Activated CD4-positive, alpha-beta memory T cell treated with anti-CD3 and anti-CD28 coated beads, Interleukin-2, amount 10 ng/mL, durations not matched to agents 7 days and 5 days (primary cell): ENCODE data around the gene IFNGR2. TPM values are rescaled to one million over a fixed set of nuclear protein-coding genes. Genes with fewer than 3 reads are reported as not detected.

Experiments used
- CTCF ChIA-PET: fragments of 350-600 bp; sonication (Branson Sonifier 250); formaldehyde crosslinking; loops from one replicate; lab custom pipeline; 2021; ENCODE audit warnings: antibody characterized with exemption, inconsistent platforms; lab: Charles Lee
- POLR2A ChIA-PET: fragments of 350-600 bp; sonication (Branson Sonifier 250); formaldehyde crosslinking; loops from one replicate; lab custom pipeline; 2021; ENCODE audit warnings: antibody characterized with exemption; lab: Charles Lee
- DNase-seq: peaks from one replicate; pipeline ENCODE4 v3.0.0-alpha.2; 2020
- H3K27ac Mint-ChIP-seq: one replicate; pipeline ENCODE4 v1.8.0; 2021; ENCODE audit warnings: mild to moderate bottlenecking, mixed read lengths
- H3K27me3 Mint-ChIP-seq: one replicate; pipeline ENCODE4 v1.8.0; 2021; ENCODE audit warnings: mixed read lengths
- H3K36me3 Mint-ChIP-seq: one replicate; pipeline ENCODE4 v1.8.0; 2021; ENCODE audit warnings: low read depth, mixed read lengths
- H3K4me1 Mint-ChIP-seq: one replicate; pipeline ENCODE4 v1.8.0; 2021; ENCODE audit warnings: mixed read lengths
- H3K4me3 Mint-ChIP-seq: one replicate; pipeline ENCODE4 v1.8.0; 2021; ENCODE audit warnings: mild to moderate bottlenecking, mixed read lengths
- H3K9me3 Mint-ChIP-seq: one replicate; pipeline ENCODE4 v1.8.0; 2021; ENCODE audit warnings: mixed read lengths
- total RNA-seq, 2 experiments: library from RNA; stranded (reverse); gene quantifications; one replicate each; pipeline ENCODE4 v1.2.3, GENCODE V29; 2021

Gene IFNGR2
- total RNA-seq, 2 experiments from 2014 or later: 4.6 to 4.7 TPM

- Mint-ChIP-seq H3K4me1 (peaks cover 7% of the 10 kb centered on the region), H3K27ac (no peak overlapping the region), H3K9me3 (peaks cover 27% of the 10 kb centered on the region), H3K27me3 (peaks cover 15% of the 10 kb centered on the region), H3K36me3 (peaks cover 28% of the 10 kb centered on the region), H3K4me3 (no peak overlapping the region)
- DNase-seq: no peak
- CTCF ChIA-PET: interaction anchor here (0.5 kb wide), 1 partner anchor 244 kb away, joined by 3 read pairs; no protein-coding TSS in a partner anchor
- POLR2A ChIA-PET: no interaction called here
Measured at GRCh38 chr21:33368124-33368523, 35.1 kb upstream of the IFNGR2 start.

- POLR2A ChIA-PET: no interaction called here
- no peak for DNase-seq
Measured at GRCh38 chr21:33368576-33368975, 34.6 kb upstream of the IFNGR2 start.

GRCh38 chr21:33369586-33369985 lies 33.6 kb upstream of the IFNGR2 start:
- peaks cover 28% of the 10 kb centered on the region for H3K36me3 Mint-ChIP-seq
- H3K27me3 Mint-ChIP-seq: peaks cover 22% of the 10 kb centered on the region
- H3K9me3 Mint-ChIP-seq: peaks cover 27% of the 10 kb centered on the region
- no peak for DNase-seq
- no peak overlapping the region for H3K4me3 Mint-ChIP-seq
- peaks cover 5% of the 10 kb centered on the region for H3K4me1 Mint-ChIP-seq
- no peak overlapping the region for H3K27ac Mint-ChIP-seq
- ChIA-PET POLR2A (interaction anchor here (0.8 kb wide), 1 partner anchor 172 kb away, joined by 3 read pairs; no protein-coding TSS in a partner anchor), CTCF (interaction anchor here (1.5 to 2.0 kb wide), 2 partner anchors 9 to 172 kb away, joined by 4 to 10 read pairs; no protein-coding TSS in a partner anchor)

More at GRCh38 chr21:33368576-33368975, 34.6 kb upstream of the IFNGR2 start:
- H3K4me1 Mint-ChIP-seq: peaks cover 7% of the 10 kb centered on the region
- peaks cover 27% of the 10 kb centered on the region for H3K9me3 Mint-ChIP-seq
- H3K27me3 Mint-ChIP-seq: peaks cover 15% of the 10 kb centered on the region
- no peak overlapping the region for H3K4me3 Mint-ChIP-seq
- H3K36me3 Mint-ChIP-seq: peaks cover 28% of the 10 kb centered on the region
- no peak overlapping the region for H3K27ac Mint-ChIP-seq
- CTCF ChIA-PET: no interaction called here

- ChIA-PET CTCF (interaction anchor here (1.5 to 2.0 kb wide), 2 partner anchors 9 to 173 kb away, joined by 4 to 10 read pairs; no protein-coding TSS in a partner anchor), POLR2A (no interaction called here)
- H3K27me3 Mint-ChIP-seq: peaks cover 25% of the 10 kb centered on the region
- H3K4me3 Mint-ChIP-seq: no peak overlapping the region
- no peak overlapping the region for H3K27ac Mint-ChIP-seq
- peaks cover 28% of the 10 kb centered on the region for H3K36me3 Mint-ChIP-seq
- H3K4me1 Mint-ChIP-seq: peaks cover 10% of the 10 kb centered on the region
- DNase-seq: no peak
- peaks cover 27% of the 10 kb centered on the region for H3K9me3 Mint-ChIP-seq
Measured at GRCh38 chr21:33370305-33370704, 32.9 kb upstream of the IFNGR2 start.

GRCh38 chr21:33371366-33371765 lies 31.8 kb upstream of the IFNGR2 start:
- ChIA-PET POLR2A (no interaction called here), CTCF (interaction anchor here (0.6 to 1.3 kb wide), 3 partner anchors 9 to 172 kb away, joined by 3 to 4 read pairs (median 3); no protein-coding TSS in a partner anchor)
- Mint-ChIP-seq H3K27me3 (peaks cover 28% of the 10 kb centered on the region), H3K4me1 (peaks cover 12% of the 10 kb centered on the region), H3K27ac (no peak overlapping the region), H3K36me3 (peaks cover 23% of the 10 kb centered on the region), H3K4me3 (no peak overlapping the region), H3K9me3 (peaks cover 22% of the 10 kb centered on the region)
- DNase-seq: no peak

- H3K4me1 Mint-ChIP-seq: peaks cover 8% of the 10 kb centered on the region
- no peak for DNase-seq
- peaks cover 38% of the 10 kb centered on the region for H3K27me3 Mint-ChIP-seq
- peaks cover 11% of the 10 kb centered on the region for H3K9me3 Mint-ChIP-seq
- H3K36me3 Mint-ChIP-seq: peaks cover 14% of the 10 kb centered on the region
- no peak overlapping the region for H3K4me3 Mint-ChIP-seq
- ChIA-PET CTCF (interaction anchor here (0.7 kb wide), 2 partner anchors 12 to 88 kb away, joined by 3 read pairs; no protein-coding TSS in a partner anchor), POLR2A (no interaction called here)
- H3K27ac Mint-ChIP-seq: no peak overlapping the region
Measured at GRCh38 chr21:33372582-33372981, 30.6 kb upstream of the IFNGR2 start.

- Mint-ChIP-seq H3K27ac (no peak overlapping the region), H3K9me3 (peaks cover 4% of the 10 kb centered on the region), H3K4me3 (no peak overlapping the region), H3K27me3 (peaks cover 44% of the 10 kb centered on the region), H3K36me3 (peaks cover 5% of the 10 kb centered on the region), H3K4me1 (peaks cover 8% of the 10 kb centered on the region)
- ChIA-PET CTCF (interaction anchor here (0.7 to 3.6 kb wide), 4 partner anchors 12 to 176 kb away, joined by 3 to 30 read pairs (median 4); no protein-coding TSS in a partner anchor), POLR2A (no interaction called here)
- DNase-seq: no peak
Measured at GRCh38 chr21:33373451-33373850, 29.8 kb upstream of the IFNGR2 start.

- H3K4me1 Mint-ChIP-seq: peaks cover 10% of the 10 kb centered on the region
- H3K27me3 Mint-ChIP-seq: peaks cover 47% of the 10 kb centered on the region
- H3K27ac Mint-ChIP-seq: no peak overlapping the region
- peaks cover 3% of the 10 kb centered on the region for H3K36me3 Mint-ChIP-seq
- no peak for DNase-seq
- ChIA-PET CTCF (interaction anchor here (1.0 to 3.6 kb wide), 3 partner anchors 13 to 176 kb away, joined by 3 to 30 read pairs (median 6); no protein-coding TSS in a partner anchor), POLR2A (no interaction called here)
- peaks cover 1% of the 10 kb centered on the region for H3K9me3 Mint-ChIP-seq
- H3K4me3 Mint-ChIP-seq: no peak overlapping the region
Measured at GRCh38 chr21:33374080-33374449, 29.1 kb upstream of the IFNGR2 start.

GRCh38 chr21:33374450-33375096 lies 28.6 kb upstream of the IFNGR2 start:
- peaks cover 12% of the 10 kb centered on the region for H3K4me1 Mint-ChIP-seq
- DNase-seq: peak; percentile 67
- H3K9me3 Mint-ChIP-seq: peaks cover 1% of the 10 kb centered on the region
- ChIA-PET POLR2A (interaction anchor here (0.6 kb wide), 1 partner anchor 175 kb away, joined by 5 read pairs; no protein-coding TSS in a partner anchor), CTCF (interaction anchor here (1.0 to 3.6 kb wide), 7 partner anchors 8 to 178 kb away, joined by 3 to 30 read pairs (median 8); no protein-coding TSS in a partner anchor)
- H3K4me3 Mint-ChIP-seq: no peak overlapping the region
- H3K36me3 Mint-ChIP-seq: peaks cover 3% of the 10 kb centered on the region
- H3K27me3 Mint-ChIP-seq: peaks cover 48% of the 10 kb centered on the region
- no peak overlapping the region for H3K27ac Mint-ChIP-seq

GRCh38 chr21:33375101-33375644 lies 28.0 kb upstream of the IFNGR2 start:
- H3K4me3 Mint-ChIP-seq: no peak overlapping the region
- ChIA-PET POLR2A (interaction anchor here (0.6 to 1.1 kb wide), 3 partner anchors 50 to 175 kb away, joined by 3 to 5 read pairs (median 3); partner anchors contain the start of gene IFNAR1), CTCF (interaction anchor here (0.6 to 3.6 kb wide), 9 partner anchors 9 to 230 kb away, joined by 3 to 30 read pairs (median 6); no protein-coding TSS in a partner anchor)

GRCh38 chr21:33377221-33377920 lies 25.8 kb upstream of the IFNGR2 start:
- no peak overlapping the region for H3K4me3 Mint-ChIP-seq
- DNase-seq: no peak
- peaks cover 47% of the 10 kb centered on the region for H3K27me3 Mint-ChIP-seq
- H3K4me1 Mint-ChIP-seq: peaks cover 39% of the 10 kb centered on the region
- no peaks in the 10 kb centered on the region for H3K36me3 Mint-ChIP-seq
- CTCF ChIA-PET: interaction anchor here (0.8 to 2.7 kb wide), 5 partner anchors 8 to 181 kb away, joined by 3 to 14 read pairs (median 5); no protein-coding TSS in a partner anchor
- no peak overlapping the region for H3K27ac Mint-ChIP-seq
- H3K9me3 Mint-ChIP-seq: no peaks in the 10 kb centered on the region
- POLR2A ChIA-PET: interaction anchor here (1.2 to 1.3 kb wide), 2 partner anchors 15 to 67 kb away, joined by 3 to 4 read pairs; no protein-coding TSS in a partner anchor

More at GRCh38 chr21:33375101-33375644, 28.0 kb upstream of the IFNGR2 start:
- Mint-ChIP-seq H3K27ac (no peak overlapping the region), H3K9me3 (peaks cover 1% of the 10 kb centered on the region), H3K36me3 (peaks cover 3% of the 10 kb centered on the region), H3K4me1 (peaks cover 18% of the 10 kb centered on the region), H3K27me3 (peaks cover 48% of the 10 kb centered on the region)
- DNase-seq: no peak

- H3K27me3 Mint-ChIP-seq: peaks cover 54% of the 10 kb centered on the region
- POLR2A ChIA-PET: interaction anchor here (1.2 to 1.3 kb wide), 2 partner anchors 16 to 67 kb away, joined by 3 to 4 read pairs; no protein-coding TSS in a partner anchor
- peaks cover 46% of the 10 kb centered on the region for H3K4me1 Mint-ChIP-seq
- no peaks in the 10 kb centered on the region for H3K36me3 Mint-ChIP-seq
- no peaks in the 10 kb centered on the region for H3K9me3 Mint-ChIP-seq
- DNase-seq: no peak
- CTCF ChIA-PET: interaction anchor here (1.5 kb wide), 1 partner anchor 16 kb away, joined by 3 read pairs; no protein-coding TSS in a partner anchor
- H3K4me3 Mint-ChIP-seq: no peak overlapping the region
- no peak overlapping the region for H3K27ac Mint-ChIP-seq
Measured at GRCh38 chr21:33378081-33378480, 25.1 kb upstream of the IFNGR2 start.
